HG03575 (cell line): ENCODE data around the gene PTPRK.

Experiments used
- ATAC-seq: cut with Tn5 transposase; IDR thresholded peaks from one replicate; pipeline ENCODE4 v1.9.1; 2021; ENCODE audit not compliant: unreplicated experiment, insufficient number of reproducible peaks, low FRiP score; ENCODE audit errors: extremely low read depth

PTPRK gene

DNA sequence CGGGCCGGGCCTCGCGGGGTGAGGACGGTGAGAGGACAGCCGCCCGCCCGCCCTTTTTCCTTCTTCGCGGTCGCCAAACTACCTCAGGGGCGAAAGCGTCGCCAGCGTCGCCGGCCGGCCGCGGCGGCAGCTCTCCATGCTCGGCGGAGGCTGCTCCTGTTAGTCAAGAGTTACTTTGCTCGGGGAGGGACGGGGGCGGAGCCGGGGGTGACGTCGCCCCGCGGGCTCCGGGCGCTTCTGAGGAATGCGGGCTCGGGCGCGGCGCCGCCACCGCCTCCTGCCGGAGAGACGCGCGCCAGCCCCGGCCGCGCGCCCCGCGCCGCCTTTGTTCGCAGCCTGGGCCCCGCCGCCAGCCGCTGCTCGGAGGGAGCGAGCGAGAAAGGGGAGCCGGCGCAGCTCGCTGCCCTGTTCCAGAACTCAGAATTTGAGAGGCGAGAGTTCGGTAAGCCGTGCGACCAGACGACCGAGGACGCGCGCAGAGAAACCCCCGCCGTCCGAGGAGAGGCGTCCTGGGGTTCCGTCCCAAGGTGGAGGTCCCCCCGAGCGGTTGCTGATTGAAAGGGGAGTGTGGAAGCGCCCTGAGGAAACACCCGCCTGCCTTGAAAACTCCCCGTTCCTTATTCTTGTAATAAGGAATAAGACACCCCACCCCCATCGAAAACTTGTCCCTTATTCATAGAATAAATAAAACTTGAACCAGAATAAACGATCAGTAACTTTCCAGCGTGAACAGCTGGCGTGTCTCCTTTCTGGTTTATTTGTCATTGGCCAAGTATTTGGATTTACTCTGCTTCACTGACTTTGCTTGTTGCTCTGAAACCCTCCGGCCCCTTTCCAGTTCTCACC, at the start of gene PTPRK:
PTPRK (minus strand) TSS at position 164 of the 846 bp plus-strand sequence. CDS start 241 bp downstream, outside the sequence.
- no peak for ATAC-seq

DNA sequence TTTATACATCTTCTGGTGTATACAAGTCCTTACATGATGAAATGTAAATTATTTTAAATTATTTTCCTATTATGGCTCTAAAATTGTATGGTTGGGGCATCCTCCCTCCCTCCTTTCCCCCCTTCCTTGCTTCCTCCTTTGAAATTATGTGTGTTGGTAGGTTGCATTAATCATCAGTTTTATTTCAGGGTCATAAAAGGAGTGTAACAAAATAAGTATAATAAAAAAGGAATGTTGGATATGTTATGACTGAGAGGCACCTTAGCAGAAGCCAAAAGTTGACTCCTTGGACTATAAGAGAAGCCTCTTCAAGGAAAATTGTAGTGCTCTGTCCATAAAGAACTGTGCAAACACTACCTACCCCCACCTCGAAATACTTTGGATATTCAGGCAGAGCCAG, 46.6 kb upstream of the PTPRK start:
- no peak for ATAC-seq

DNA sequence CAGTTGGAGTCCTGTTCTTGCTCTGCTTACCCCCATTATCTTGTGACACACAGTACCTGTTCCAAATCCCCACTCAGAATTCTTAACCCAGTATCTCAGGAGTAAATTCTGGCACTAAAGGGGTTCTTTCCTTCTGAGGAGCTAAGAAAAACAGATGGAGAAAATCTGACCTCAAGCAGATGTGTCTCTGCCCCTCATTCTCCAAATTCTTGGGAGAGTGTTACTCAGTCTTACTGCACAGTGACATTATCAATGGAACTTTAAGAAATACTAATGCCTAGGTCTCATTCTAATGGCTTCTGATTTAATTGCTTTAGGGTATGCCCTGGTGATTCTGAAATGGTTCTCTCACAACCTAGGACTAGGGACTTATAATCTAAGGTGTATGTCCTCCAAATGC, 40.6 kb upstream of the PTPRK start:
- no peak for ATAC-seq

DNA sequence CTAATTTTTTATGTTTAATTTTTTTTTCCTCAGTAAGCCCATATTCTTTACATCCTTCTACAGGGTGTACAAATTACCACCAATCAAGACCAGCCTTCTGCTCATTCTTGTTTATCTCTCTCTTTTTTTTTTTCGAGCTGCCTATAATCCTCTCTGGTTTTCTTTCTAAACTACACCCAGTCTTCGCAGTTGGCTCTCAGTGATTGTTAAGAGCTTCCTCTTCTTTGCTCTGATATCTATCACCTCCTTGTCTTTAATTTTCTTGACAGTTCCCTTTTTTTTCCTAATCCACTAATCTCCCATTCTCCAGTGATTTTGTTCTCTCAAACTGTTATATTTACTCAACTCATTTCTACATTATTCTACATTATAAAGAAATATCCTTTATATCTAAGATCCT, 38.5 kb upstream of the PTPRK start:
- no peak for ATAC-seq

DNA sequence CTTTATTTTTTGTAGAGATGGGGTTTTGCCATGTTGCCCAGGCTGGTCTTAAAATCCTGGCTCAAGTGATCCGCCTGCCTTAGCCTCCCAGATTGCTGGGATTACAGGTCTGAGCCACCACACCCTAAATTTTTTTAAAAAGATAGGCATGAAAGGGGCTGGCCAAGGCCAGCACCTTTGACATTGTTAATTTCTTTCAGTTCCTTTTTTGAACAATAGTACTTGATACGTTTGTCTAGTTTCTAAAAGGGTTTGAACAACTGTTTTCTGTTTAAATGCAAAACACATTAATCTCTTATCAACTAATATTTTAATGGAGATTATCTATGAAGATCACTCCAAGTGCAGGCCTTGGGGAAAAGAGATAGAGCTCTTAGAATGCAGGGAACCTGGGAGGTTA, 37.6 kb upstream of the PTPRK start:
- no peak for ATAC-seq

DNA sequence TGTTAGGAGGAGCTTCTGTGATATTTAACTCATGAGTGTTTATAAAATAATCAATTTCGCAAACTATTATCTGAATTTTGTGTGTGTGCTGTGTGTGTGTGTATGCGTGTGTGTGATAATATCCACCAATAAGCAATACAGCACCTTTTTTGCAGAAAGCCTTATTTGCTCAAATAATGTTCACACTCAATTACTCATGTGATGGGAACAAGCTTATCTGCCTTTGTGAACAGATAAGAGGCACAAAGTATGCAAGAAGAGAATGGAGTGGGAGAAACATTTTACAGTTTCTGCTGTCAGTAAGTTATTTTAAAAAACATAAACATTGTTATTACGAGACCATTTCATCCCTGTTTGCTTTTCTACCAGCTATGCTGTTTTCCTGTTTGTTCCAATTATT, 36.7 kb upstream of the PTPRK start:
- ATAC-seq, result no peak

DNA sequence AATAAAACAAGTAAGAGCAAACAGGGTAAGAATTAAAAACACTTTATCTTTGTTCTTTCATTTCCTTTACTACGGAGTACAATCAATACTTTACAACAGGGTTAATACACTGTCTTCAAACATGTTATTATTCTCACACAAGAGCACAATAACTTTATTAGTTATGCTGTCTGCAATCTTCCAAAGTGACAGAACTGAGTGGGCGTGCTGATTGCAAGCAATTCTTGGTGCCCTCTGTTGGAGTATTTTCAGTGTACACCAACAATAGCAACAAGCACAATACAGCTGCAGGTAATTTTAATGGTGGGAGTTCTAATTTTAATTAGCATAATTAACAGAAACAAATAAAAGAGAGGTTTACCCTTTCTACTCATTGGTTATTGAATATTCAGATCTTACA, 33.9 kb upstream of the PTPRK start:
- ATAC-seq, result no peak

DNA sequence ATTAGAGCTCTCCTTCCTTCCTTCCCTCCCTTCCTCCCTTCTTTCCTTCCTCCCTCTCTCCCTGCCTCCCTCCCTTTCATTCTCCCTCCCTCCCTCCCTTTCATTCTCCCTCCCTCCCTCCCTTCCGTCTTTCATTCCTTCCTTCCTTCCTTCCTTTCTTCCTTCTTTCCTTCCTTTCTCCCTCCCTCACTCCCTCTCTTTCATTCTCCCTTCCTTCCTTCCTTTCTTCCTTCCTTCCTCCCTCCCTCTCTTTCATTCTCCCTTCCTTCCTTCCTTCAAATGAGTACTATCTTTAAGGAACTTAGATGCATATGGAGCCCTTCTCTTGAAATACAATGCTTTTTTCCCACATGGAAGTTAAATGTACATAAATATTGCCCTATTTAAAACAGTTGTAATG, 20.9 kb upstream of the PTPRK start:
- no peak for ATAC-seq

DNA sequence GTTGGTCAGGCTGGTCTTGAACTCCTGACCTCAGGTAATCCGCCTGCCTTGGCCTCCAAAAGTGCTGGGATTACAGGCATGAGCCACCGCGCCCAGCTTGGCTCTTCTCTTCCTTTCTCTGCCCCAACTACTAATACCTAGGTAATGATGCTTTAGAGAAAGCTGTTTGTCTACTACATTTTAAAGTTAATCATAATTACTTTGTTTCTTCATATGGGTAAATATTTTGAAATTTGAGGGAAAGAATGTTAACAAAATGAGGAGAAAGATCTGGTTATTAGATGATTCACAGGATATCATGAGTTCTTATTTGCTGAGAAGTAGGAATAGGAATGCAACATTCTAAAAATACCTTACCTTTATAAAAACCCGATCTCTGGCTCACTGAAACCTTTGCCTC, 18.4 kb upstream of the PTPRK start:
- no peak for ATAC-seq

DNA sequence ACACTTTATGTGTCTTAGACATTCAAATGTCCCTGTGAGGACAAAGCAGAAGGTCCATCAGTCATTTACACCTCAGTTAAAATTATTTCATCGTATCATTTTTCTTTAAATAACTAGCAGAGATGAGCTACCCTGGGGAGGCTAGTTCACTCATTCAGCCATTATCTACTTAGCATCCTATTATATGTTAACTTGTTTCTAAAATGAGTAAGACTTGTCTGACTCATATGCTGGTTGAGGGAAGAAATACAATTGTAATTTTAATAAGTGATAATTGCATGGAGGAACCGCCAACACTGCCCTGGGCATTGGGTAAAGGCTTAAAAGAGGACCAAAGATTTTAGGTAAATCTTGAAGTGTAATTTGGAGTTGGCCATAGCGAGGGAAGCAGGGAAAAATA, 12.4 kb upstream of the PTPRK start:
- ATAC-seq, result no peak

DNA sequence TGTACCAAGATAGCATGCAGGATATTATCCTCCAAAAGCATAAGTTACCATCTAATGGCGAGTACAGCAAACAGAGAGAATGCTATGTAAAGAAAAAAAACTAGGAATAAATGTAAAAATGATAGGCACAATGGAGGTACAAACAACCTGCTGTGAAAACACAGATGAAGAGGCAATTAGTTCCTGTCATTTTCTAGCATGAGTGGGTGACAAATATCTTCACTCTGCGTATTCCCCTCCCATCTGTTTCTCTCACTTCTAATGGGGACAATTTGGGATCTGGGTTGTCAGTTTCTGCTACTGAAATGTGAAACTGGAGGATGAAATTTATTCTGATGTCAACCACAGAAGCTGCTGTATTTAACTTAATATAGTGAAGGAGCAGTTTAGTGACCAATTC, 11.7 kb upstream of the PTPRK start:
- ATAC-seq, result no peak

DNA sequence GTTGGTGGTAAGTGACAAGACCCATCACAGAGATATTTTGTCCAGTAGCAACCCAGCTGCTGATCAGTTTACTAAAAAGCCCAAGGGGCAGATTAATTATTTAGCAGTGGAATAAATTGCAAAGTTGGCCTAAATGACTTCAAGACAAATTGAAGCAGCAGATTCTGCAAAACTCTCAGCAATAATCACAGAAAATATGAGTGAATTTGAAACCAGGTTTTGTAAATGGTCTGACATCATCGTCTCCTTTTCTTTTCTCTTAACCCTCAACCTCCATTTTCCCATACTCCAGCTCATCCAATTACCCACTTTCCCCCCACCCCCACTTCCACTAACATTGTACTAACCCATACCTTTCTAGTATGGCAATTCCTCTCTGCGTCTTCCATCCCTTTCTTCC, 11.3 kb upstream of the PTPRK start:
- ATAC-seq, result no peak

DNA sequence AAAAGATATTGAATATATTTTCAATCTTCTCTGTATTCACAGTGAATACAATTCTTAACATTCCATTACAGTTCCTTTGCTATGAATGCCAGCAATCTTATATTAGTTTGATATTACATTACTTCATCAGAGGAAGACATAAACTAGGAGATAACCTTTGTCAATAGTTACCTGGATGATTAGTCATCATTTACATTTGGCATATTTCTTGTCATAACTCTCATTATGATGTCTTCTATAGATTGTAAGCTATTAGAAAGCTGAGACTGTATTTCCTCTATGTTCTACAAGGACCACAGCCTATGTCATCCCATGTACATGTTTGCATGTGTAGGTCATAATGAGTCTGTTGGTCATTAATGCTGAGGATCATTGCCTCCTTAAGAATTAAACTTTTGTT, 7.8 kb upstream of the PTPRK start:
- ATAC-seq, result no peak

DNA sequence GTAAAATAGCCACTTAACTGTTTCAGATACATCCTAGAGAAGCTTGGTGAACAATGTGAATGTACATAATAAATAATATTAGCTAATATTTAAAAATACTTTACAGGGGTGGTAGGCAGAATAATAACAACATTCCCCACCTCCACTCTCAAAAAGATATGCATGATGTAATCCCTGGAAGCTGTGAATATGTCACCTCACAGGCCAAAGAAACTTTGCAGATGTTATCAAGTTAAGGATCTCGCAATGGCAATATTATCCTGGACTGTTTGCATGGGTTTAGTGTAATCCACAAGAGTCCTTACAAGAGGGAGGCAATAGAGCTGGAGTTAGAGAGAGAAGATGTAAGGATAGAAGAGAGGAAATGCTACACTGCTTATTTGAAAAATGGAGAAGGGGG, 7.0 kb upstream of the PTPRK start:
- no peak for ATAC-seq

DNA sequence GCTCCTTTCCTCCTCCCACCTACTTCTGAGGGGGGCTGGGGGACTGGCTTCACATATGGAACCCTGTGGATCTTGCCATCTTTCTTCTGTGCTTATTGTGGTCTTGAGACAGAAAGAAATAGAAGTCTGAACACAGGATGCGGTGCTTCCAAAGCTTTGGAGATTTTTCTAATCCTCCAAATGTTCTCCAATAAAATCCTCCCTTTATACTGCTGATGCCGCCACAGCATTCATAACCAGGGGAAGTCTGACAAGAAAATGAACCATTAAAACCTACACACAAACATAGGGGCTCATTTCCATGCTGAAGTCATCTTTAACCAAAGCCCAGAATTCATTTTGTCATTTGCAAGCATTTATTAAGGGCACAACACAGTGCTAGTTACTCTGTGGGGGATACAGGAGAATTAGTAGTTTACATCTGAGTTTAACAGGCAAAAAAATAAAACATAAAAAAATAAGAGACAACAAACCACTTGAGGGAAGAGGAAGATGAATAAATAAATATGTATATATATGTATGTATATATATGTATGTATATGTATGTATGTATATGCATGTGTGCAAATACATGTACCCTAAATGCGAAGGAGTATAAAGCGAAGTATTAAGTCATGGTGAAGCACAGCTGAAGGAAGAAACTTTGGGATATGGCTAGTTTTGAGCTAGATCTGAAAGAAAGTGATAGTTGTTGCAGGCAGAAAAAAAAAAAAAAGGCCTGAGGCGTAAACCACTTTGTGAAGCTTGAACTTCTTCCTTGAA, 5.9 kb upstream of the PTPRK start:
- no peak for ATAC-seq

DNA sequence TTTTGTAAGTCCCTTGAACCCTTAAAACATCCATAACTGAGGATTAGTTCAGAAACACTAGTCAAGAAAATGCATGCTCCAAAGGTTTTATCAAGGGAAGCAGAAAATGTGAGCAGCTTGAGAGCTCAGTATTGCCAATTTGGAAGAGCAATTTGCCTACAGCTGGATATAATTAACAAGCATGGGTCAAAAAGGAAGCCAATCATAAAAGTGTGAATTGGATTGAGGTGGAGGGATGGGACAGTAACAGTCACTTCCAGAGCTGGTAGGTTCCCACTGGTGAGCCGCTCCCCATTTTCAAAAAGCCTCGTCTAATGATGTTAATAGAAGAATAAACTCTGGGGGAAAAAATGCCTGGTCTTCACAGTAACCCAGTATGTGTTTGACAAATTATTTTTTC, 5.0 kb upstream of the PTPRK start:
- ATAC-seq, result no peak

DNA sequence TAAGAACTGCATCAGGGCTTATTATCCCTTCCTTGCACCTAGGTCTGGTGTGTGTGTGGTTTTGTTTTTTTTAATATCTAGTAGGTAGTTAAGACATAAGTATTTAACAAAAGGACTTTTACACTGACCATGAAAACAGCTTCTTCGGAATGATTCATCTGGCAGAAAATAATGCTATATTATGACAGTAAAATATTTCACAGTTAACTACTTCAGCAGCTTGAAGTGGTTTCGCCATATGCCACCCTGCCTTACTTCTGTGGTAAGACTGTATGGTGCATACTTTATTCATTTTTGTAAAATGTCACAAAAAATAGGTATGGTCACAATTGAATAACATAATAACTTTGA, 858 bp upstream of the PTPRK start:
- ATAC-seq, result no peak

DNA sequence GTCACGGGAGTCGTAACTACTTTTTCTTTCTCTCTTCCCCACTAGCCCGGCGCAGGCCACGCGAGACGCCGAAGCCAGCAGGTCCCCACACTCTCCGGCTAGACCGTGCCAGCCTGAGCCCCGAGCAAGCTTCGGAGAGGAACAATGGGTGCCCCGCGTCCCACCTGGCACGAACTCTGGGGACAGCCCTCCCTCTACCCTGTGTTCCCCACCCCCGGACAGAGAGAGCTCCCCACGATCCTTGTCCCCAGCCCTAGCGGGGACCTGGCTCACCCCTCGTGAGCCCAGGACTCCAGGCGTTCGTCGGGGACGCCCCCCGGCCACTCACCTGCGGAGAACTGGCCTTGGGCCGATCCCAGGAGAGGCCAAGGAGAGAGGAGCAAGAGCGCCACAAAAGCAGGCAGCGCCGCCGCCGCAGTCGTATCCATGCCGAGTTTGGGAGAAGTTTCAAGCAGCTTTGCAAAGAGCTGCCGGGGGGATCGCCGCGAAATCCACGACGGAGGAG, 416 bp downstream of the PTPRK start:
- ATAC-seq, result no peak

DNA sequence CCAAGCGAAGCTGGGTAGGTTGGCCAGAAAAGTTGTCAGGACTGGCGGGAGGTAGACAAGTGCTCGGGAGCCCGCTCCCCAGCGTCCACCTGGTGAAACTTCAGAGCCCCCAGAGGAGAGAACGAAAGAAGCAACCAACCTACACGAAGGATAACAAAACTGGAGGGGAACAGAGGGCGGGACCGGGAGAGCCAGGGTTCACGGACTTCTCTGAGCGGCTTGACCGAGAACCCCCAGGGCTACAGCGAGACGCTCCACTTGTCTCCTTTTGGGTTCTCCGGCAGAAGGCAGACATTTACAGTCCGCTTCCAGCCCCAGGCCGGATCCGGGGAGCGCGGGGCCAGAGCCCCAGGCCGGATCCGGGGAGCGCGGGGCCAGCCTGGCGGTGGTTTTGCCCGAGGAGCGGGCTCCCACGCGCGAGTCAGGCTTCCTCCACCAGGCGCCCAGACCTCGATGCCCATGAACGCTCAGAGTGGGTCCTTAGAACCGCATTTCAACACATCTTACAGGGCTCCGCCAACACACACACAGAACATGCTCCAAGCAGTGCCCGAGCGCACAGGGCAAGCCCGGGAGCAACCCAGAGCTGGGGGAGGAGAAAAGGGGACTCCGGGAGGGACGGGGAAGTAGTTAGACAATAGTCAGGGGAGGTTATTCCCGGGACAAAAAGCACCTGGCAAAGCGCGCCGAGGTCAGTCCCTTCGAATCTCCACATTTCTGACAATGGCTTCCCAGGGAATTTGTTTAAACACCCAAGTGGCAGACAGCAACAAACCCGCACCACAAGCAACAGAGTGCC, 1.1 kb downstream of the PTPRK start:
- ATAC-seq, result no peak
